ENCODE results near the gene NUDT7.

The NUDT7 gene

DNA sequence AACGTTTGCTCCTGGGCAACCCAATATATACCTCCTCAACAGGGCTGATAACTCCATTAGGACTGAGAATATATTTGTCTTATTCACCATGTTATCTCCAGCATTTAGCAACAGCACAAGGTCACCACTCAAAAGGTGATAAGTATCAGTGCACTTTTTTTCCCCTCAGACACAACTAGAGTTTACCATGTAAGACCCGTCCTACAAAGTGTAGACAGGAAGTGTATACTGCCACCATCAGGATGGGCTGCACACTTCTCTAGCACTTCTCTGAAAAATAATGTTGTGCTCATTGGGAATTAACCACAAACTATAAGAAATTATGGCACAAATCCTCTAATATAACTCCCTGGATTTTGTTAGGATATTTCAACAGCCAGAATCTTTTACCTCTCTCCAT, 60.4 kb downstream of the NUDT7 start:
- DNase-seq = no peak

- no peak for DNase-seq
These were observed 62.4 kb downstream of the NUDT7 start for GRCh38 chr16:77784441-77785372.

- DNase-seq = no peak
These were observed 63.1 kb downstream of the NUDT7 start for GRCh38 chr16:77785373-77785764.

DNA sequence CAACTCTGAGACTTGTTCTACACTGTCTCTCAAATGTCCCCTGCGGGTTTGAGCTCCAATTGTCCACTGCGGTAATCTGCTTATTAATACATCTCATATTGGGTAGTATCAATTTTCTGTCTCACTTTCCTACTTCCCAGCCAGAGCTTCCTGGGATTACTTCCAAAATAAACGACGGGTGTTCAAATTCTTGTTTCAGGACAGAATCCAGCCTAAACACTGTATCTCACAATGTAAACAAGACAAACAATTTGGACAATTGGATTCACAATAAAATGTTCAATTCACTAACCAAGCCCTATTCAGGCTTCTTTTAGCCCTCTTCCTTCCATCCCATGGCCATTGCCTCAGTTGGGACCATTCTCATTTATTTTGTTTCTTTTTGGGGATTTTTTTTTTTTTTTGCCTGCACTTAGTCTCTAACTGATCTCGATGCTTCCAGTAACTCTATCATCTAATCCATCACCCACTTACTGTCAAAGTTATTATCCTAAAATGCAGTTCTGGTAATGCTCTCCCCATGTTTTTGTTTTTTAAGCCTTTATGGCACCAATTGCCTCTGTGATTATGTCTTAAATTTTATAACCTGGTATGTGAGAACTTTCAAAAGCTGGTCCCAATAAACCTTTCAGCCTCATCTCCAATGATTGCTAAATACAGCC, 64.0 kb downstream of the NUDT7 start:
- no peak for DNase-seq

GRCh38 chr16:77787452-77787851, 65.1 kb downstream of the NUDT7 start:
- DNase-seq = no peak

GRCh38 chr16:77788181-77789084, 66.1 kb downstream of the NUDT7 start, which contains the start of gene VAT1L:
Gene VAT1L, plus strand, starts transcription at chr16:77788564. Its CDS starts 119 bp downstream, at chr16:77788683.
- no peak for DNase-seq

DNA sequence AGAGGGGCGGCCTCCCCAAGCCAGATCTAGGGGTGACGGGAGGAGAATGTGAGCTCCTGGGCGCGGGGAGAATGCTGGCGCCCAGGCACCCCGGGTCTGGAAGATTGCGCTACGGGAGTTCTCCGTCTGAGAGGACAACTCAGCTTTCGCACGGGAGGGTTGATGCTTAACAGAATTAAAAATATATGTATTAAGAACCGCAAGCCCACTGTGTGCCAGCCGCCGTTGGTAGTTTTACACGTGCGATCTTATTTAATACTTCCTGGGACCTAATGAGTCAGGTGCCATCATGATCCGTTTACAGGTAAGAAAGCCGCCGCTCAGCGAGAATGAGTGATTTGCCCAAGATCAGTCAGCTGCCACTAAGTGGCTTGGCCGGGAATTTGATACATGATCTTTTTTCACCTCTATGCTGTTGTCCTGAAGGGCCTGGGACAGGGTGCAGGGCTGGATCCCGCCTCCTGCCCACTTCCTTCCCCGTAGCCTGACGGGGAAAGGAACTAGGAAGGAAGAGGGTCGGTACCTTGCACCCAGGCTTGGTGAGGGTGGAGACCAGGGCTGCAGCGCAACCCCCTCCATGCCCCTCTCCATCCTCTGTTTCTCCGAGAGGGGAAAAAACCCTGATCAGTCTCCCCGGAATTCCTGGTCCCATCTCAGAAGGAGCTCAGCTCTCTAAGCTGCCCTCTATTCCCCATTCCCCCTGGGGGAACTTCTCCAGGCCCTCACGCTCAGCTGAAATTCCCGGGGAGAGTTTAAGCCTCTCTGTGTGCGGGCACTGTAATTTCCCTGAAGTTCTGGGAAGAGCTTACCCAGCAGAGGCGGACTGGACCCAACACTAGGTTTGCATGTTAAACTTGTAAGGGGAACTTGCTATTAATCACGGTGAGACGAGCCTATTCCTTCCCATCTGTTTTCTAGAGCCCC, 67.0 kb downstream of the NUDT7 start:
- no peak for DNase-seq

GRCh38 chr16:77790009-77790372, 67.7 kb downstream of the NUDT7 start:
- DNase-seq = no peak

DNA sequence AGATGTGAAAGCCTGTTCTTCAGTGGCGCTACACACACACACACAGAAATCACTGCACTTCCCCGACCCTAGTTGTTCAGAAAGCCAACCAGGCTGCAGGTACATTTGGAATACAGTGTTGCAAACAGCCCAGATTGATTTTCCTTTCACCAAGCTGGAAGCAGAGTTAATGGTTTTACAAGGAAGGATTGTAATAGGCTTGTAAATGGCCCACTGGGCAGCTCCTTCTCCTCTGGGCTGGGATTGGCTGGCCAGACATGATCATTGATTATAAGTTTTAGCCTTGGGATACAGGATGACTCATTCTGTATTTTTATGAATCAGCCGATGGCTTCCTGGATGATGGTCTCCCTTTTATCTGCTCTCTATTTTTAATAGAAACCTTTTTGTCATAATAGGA, 68.6 kb downstream of the NUDT7 start:
- DNase-seq = no peak

Measured in CD4-positive, alpha-beta T cell treated with Interleukin-4 for 4 hours (primary cell).